ENCODE measurements around the gene TRIM2.
"Not testable (repeated sequence)": the region's sequence is repeated elsewhere in the genome, so short reads cannot be mapped to it uniquely, and the experiment has no call there.

The TRIM2 gene

GRCh38 chr4:153204247-153204671 is at the start of gene TRIM2:
Gene TRIM2, plus strand, starts transcription at chr4:153204443. Its CDS starts 88 bp downstream, at chr4:153204531.
- no peak for DNase-seq (ENCODE audit: low read depth)

GRCh38 chr4:153155686-153156085 is 48.6 kb upstream of the TRIM2 start:
- DNase-seq (ENCODE audit: low read depth), result no peak

- DNase-seq (ENCODE audit: low read depth), result no peak
These were observed 48.0 kb upstream of the TRIM2 start for GRCh38 chr4:153156263-153156662.

DNA sequence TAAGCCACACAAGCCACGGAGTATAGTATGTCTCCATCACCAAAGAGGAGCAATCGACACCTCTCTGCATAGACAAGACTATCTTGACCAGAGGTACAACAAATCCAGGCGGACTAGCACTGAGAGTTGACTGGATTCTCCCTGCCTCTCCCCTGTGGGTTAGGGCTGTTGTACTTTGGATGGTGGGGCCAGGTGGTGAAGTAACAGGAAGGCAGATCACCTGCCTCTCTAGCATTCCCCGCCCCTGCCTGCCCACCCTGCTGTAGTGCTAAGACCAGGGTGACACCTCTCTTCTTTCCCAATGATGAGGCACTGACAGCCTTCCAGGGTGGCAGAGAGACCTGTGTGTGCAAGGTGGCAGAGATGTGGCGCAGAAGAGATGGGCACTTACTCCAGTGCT is 47.5 kb upstream of the TRIM2 start:
- DNase-seq (ENCODE audit: low read depth), result no peak

- no peak for DNase-seq (ENCODE audit: low read depth)
These were observed 45.2 kb upstream of the TRIM2 start for GRCh38 chr4:153159016-153159415.

DNA sequence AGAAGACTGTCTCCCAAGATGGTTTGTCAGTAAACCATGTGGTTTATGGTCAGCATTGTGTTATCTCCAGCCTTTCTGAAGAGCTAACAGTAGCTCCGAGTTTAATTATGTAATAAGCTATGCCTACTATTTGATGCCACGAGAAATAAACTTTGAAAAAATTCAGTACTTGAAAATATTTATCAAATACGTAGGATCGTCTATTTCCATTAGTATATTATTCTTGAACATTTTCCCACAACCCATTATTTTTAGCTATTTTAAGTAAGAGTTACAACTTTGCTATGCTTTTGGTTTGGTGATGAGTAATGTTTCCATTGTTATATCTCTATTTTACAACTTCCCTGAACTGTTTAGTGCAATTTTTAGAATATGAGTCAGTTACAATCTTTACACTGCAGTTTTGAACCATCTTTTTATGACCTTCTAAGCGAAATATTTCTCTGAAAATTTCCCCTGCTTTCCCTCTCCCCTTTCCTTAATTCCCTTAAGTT is 44.5 kb upstream of the TRIM2 start:
- DNase-seq (ENCODE audit: low read depth), result no peak

- no peak for DNase-seq (ENCODE audit: low read depth)
These were observed 43.4 kb upstream of the TRIM2 start for GRCh38 chr4:153160821-153161220.

GRCh38 chr4:153161226-153161963 is 42.8 kb upstream of the TRIM2 start:
- DNase-seq (ENCODE audit: low read depth), result no peak

- DNase-seq (ENCODE audit: low read depth), result not testable (repeated sequence)
These were observed 39.0 kb upstream of the TRIM2 start for GRCh38 chr4:153165236-153165635.

GRCh38 chr4:153166716-153167501 is 37.3 kb upstream of the TRIM2 start:
- no peak for DNase-seq (ENCODE audit: low read depth)

GRCh38 chr4:153169776-153170175 is 34.5 kb upstream of the TRIM2 start:
- no peak for DNase-seq (ENCODE audit: low read depth)

GRCh38 chr4:153170407-153170806 is 33.8 kb upstream of the TRIM2 start:
- no peak for DNase-seq (ENCODE audit: low read depth)

DNA sequence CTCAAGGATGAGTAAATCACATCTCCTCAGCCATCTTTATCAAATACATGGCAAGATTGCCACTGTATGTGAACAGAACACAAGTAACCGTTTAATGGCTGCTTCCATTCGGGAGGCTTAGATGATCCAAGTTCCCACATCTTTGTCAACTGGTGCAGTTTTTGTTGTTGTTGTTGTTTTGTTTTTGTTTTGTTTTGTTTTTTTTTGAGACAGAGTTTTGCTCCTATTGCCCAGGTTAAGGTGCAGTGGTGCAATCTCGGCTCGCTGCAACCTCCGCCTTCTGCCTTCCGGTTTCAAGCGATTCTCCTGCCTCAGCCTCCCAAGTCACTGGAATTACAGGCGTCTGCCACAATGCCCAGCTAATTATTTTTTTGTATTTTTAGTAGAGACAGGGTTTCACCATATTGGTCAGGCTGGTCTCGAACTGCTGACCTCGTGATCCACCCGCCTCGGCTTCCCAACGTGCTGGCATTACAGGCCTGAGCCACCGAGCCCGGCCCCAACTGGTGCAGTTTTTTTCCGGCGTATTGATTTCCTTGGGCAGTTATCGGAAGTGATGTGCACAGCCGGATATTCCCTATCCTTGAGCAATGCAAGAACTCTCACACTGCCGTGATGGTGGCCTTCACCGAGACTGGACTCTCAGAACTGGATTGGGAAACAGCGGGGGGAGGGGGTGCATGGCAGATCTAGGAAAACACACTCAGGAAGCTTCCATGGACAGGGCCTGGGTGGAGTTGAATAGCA is 29.2 kb upstream of the TRIM2 start:
- DNase-seq (ENCODE audit: low read depth), result no peak

GRCh38 chr4:153176938-153177337 is 27.3 kb upstream of the TRIM2 start:
- DNase-seq (ENCODE audit: low read depth), result no peak

GRCh38 chr4:153177841-153178240 is 26.4 kb upstream of the TRIM2 start:
- DNase-seq (ENCODE audit: low read depth), result no peak

- DNase-seq (ENCODE audit: low read depth), result no peak
These were observed 25.1 kb upstream of the TRIM2 start for GRCh38 chr4:153179100-153179499.

DNA sequence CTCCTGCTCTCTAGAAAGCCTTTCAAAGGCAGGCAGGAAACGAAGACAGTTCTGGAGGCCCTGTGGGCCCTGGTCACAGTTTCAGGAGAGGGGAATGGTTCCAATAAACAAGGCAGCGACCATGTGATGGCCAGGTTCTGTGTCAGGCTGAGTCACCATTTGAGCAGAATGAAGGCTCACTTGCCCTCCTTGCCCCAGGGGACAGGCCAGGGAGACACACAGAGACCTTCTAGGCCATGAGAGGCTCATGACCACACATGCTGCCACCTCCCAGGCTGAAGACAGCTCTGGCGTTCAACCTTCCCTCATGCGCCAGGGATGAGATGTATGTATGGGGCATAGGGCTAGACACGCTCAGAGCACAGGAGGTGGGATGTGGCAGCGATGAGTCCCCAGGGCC is 22.9 kb upstream of the TRIM2 start:
- DNase-seq (ENCODE audit: low read depth), result no peak

DNA sequence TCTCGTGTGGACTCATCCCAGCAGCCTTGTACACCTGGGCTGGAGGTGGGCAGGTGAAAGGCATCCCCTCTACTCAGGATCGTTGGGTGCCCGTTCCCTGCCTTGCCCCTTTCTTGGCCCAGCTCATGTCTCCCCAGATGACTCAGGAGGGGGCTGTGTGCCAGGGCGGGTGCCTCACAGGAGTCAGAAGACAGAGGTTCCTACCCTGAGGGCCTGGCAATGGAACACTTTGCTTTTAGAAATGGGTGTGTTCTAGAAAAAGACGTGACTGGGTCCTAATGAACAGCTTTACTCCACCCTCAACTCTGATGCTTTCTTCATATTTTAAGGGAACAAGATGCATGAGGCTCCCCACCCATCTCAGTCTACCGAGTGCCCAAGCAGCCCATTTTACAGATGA is 22.5 kb upstream of the TRIM2 start:
- DNase-seq (ENCODE audit: low read depth), result no peak

- no peak for DNase-seq (ENCODE audit: low read depth)
These were observed 21.1 kb upstream of the TRIM2 start for GRCh38 chr4:153183146-153183545.

DNA sequence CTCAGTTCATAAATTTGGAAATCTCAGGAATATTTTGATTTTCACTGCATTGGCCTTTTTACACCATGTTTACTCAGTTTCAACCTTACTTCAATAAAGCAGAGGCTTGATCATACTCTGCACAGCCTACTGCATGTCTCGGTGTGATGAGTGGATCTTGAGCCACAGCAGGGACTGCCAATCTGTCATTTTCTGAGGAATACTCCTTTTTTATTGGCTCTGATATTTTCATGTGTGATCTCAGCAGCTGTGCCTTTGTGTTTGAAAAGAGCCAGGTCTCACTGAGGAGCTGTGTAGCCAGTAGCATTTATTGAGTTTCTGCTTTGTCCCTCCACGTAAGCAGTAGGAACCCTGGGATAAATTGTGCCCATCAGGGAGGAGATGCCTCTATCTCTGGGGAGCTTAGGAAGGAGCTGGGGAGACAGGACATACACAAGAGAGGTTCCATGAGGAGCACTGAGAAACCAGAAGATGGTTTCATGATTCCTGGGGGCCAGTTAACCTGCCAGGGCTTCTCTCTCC is 18.9 kb upstream of the TRIM2 start:
- no peak for DNase-seq (ENCODE audit: low read depth)

DNA sequence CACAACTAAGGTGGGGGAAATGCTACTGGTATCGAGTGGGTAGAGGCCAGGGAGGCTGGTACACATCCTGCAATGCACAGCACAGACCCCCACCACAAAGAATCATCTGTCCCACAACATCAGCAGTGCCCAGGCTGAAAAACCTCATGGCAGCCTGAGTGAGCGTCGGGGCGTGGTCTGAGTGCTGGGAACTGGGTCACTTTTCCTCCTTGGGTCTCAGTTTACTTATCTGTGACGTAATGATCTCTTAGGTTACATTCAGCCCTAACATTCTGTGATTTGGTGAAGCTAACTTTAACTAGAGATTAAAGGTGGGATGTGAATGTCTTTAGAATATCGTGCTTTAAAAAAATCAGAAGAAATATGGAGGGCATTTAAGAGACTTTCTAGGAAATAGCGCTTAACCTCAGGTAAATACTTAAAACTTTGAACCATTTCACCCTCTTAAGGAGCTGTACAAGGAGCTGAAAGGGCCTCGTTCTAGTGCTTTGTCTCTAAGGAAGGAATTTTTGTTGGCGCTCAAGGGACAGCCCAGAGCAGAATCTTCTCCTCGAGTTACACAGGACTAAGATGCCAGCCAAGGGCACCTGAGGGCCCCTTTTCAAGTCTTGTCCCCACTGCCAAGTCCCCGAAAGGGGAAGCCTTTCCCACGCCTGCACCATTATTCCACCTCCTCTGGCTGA is 18.1 kb upstream of the TRIM2 start:
- DNase-seq (ENCODE audit: low read depth), result no peak

All from activated T-cell treated with anti-CD3 and anti-CD28 coated beads for 24 hours (primary cell).